GM23338 (cell line): ENCODE measurements around the gene SELENON.

ENCODE experiments used
- EZH2phosphoT487 ChIP-seq: fragments of 200-600 bp; sonication (generic); IDR thresholded peaks from one replicate; pipeline ENCODE4 v1.8.1; 2018; ENCODE audit warnings: antibody characterized with exemption; ENCODE audit not compliant: unreplicated experiment
- POLR2AphosphoS5 ChIP-seq: IDR thresholded peaks from 2 replicates; pipeline ENCODE4 v1.6.1; 2016; ENCODE audit warnings: antibody characterized with exemption, low read depth
- TF ChIP-seq, protein P1 (sequence below), 2 experiments: fragments of 200-600 bp in 1 of 2; sonication (generic) in 1 of 2; conservative IDR thresholded peaks; 2 replicates each; pipeline versions ENCODE4 v1.5.1 to v1.6.1; 2016 to 2017; ENCODE audit warnings: antibody characterized with exemption in 2 of 2, low read depth in 2 of 2, mild to moderate bottlenecking in 2 of 2, moderate library complexity in 1 of 2

DNA sequence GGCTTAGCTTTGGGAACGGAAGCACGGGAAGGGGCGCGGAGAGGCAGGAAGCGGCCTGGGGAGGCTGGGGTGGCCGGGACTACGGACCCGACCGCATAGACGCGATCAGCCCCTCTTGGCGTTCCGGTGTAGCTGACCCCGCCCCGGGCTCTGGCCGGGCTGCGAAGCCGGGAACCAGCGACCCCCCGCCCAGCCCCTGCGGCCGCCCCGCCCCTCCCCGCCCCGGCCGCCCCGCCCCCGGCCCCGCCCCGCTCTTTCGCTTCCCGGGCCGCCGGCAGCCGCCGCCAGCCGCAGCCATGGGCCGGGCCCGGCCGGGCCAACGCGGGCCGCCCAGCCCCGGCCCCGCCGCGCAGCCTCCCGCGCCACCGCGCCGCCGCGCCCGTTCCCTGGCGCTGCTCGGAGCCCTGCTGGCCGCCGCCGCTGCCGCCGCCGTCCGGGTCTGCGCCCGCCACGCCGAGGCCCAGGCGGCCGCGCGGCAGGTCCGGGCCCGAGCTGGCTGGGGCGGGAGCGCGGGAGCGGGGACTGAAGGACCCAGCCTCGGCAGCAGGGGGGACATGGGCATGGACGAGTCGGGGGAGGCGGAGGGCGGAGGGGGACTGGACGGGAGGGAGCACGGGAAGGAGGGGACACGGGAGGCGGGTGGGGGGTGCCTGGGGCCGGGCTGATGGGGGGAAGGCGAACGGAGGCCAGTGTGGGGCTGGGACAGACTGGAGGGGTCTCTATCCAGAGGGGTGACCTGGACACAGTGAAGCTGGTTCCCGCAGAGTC is at the start of gene SELENON:
- TF ChIP-seq, protein P1, sequence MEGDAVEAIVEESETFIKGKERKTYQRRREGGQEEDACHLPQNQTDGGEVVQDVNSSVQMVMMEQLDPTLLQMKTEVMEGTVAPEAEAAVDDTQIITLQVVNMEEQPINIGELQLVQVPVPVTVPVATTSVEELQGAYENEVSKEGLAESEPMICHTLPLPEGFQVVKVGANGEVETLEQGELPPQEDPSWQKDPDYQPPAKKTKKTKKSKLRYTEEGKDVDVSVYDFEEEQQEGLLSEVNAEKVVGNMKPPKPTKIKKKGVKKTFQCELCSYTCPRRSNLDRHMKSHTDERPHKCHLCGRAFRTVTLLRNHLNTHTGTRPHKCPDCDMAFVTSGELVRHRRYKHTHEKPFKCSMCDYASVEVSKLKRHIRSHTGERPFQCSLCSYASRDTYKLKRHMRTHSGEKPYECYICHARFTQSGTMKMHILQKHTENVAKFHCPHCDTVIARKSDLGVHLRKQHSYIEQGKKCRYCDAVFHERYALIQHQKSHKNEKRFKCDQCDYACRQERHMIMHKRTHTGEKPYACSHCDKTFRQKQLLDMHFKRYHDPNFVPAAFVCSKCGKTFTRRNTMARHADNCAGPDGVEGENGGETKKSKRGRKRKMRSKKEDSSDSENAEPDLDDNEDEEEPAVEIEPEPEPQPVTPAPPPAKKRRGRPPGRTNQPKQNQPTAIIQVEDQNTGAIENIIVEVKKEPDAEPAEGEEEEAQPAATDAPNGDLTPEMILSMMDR (conservative IDR thresholded peaks at IDR 0.05; ENCODE audit: low read depth in 2 of 2) = no peak
- TF ChIP-seq EZH2phosphoT487 = no peak
- TF ChIP-seq POLR2AphosphoS5 = peak; percentile 53
